Natural killer cell (primary cell): ENCODE results near the gene RABGAP1L. TPM values are rescaled to one million over a fixed set of nuclear protein-coding genes. Genes with fewer than 3 reads are reported as not detected.

Experiments
- ATAC-seq, 3 donors: fragments of 150-1000 bp in 2 of 3; fragments of 200-7000 bp in 1 of 3; cut with Tn5 transposase; 1 replicate in 1 of 3; 2 replicates in 2 of 3; pipeline ENCODE4 v1.10.0; 2021; ENCODE audit warnings: mild to moderate bottlenecking in 2 of 3, moderate library complexity in 2 of 3
- DNase-seq, 2 donors: peaks; one replicate each; pipeline versions ENCODE4 v3.0.0 to v3.0.0-alpha.2; 2013 to 2021; ENCODE audit warnings: mixed read lengths in 1 of 2
- H3K27ac ChIP-seq: one replicate; pipeline ENCODE4 v1.5.1; 2013; ENCODE audit warnings: mild to moderate bottlenecking, low read length
- H3K27me3 ChIP-seq: one replicate; pipeline ENCODE4 v1.6.1; 2013; ENCODE audit warnings: low read length; ENCODE audit not compliant: control insufficient read depth, insufficient read depth
- H3K36me3 ChIP-seq: one replicate; pipeline ENCODE4 v1.6.1; 2013; ENCODE audit warnings: low read length; ENCODE audit not compliant: control insufficient read depth, insufficient read depth
- H3K4me1 ChIP-seq: one replicate; pipeline ENCODE4 v1.6.1; 2013; ENCODE audit warnings: low read length; ENCODE audit not compliant: control insufficient read depth, insufficient read depth
- H3K4me3 ChIP-seq: one replicate; pipeline ENCODE4 v1.5.1; 2013; ENCODE audit warnings: low read length
- H3K9me3 ChIP-seq: one replicate; pipeline ENCODE4 v1.6.1; 2013; ENCODE audit warnings: low read length; ENCODE audit not compliant: control insufficient read depth, insufficient read depth
- H3K27ac Mint-ChIP-seq, 2 donors: one replicate each; pipeline ENCODE4 v1.8.0; 2022; ENCODE audit warnings: mild to moderate bottlenecking in 2 of 2, mixed read lengths in 2 of 2, moderate library complexity in 1 of 2
- H3K27me3 Mint-ChIP-seq, 2 donors: one replicate each; pipeline ENCODE4 v1.8.0; 2022; ENCODE audit warnings: low read depth in 2 of 2, mixed read lengths in 2 of 2
- H3K36me3 Mint-ChIP-seq: one replicate; pipeline ENCODE4 v1.8.0; 2022; ENCODE audit warnings: mixed read lengths
- H3K4me1 Mint-ChIP-seq, 2 donors: one replicate each; pipeline ENCODE4 v1.8.0; 2022; ENCODE audit warnings: mixed read lengths in 2 of 2
- H3K4me3 Mint-ChIP-seq: one replicate; pipeline ENCODE4 v1.8.0; 2022; ENCODE audit warnings: mild to moderate bottlenecking, moderate library complexity, mixed read lengths
- H3K9me3 Mint-ChIP-seq, 2 donors: one replicate each; pipeline ENCODE4 v1.8.0; 2022; ENCODE audit warnings: mixed read lengths in 2 of 2
- WGBS: methylation state at CpG from one replicate; pipeline ENCODE4 v1.1.7; 2013; ENCODE audit warnings: missing lambda C conversion rate; ENCODE audit not compliant: insufficient coverage; 5-methylcytosine and 5-hydroxymethylcytosine counted together
- intact Hi-C: fragments of 100-400 bp; cut with micrococcal nuclease; formaldehyde crosslinking; loops from one replicate; pipeline ENCODE4 v1.14.2; 2022
- total RNA-seq, 4 donors: library from RNA; stranded (reverse); fragments of 120-200 nt in 1 of 4; gene quantifications; one replicate each; pipeline versions ENCODE4 v1.2.3 to v1.2.4, GENCODE V29; 2013 to 2022
- TF ChIP-seq, protein P1 (sequence below): fragments of 200-600 bp; IDR thresholded peaks from one replicate; pipeline ENCODE4 v1.8.0; 2022; ENCODE audit warnings: antibody characterized with exemption

RABGAP1L gene
- total RNA-seq, 3 donors from 2014 or later (not counting 1 experiment from before 2014, with no cell fraction given): 145 to 168 (median 153) TPM

- Histone ChIP-seq H3K4me1 (no peaks in the 10 kb centered on the region), H3K9me3 (no peaks in the 10 kb centered on the region), H3K27me3 (no peaks in the 10 kb centered on the region), H3K4me3 (no peak overlapping the region), H3K36me3 (no peaks in the 10 kb centered on the region), H3K27ac (no peak overlapping the region)
- Mint-ChIP-seq H3K27me3 (no peaks in the 10 kb centered on the region), H3K4me3 (no peak overlapping the region), H3K36me3 (no peaks in the 10 kb centered on the region), H3K9me3 (peaks cover 0 to 3% of the 10 kb centered on the region in 2 donors), H3K4me1 (peaks cover 39 to 40% of the 10 kb centered on the region in 2 donors), H3K27ac (peak overlapping the region in 1 of 2 donors; percentile 56)
- no peak for DNase-seq
- intact Hi-C loops: no loop called here
- no peak for ATAC-seq
- TF ChIP-seq, protein P1, sequence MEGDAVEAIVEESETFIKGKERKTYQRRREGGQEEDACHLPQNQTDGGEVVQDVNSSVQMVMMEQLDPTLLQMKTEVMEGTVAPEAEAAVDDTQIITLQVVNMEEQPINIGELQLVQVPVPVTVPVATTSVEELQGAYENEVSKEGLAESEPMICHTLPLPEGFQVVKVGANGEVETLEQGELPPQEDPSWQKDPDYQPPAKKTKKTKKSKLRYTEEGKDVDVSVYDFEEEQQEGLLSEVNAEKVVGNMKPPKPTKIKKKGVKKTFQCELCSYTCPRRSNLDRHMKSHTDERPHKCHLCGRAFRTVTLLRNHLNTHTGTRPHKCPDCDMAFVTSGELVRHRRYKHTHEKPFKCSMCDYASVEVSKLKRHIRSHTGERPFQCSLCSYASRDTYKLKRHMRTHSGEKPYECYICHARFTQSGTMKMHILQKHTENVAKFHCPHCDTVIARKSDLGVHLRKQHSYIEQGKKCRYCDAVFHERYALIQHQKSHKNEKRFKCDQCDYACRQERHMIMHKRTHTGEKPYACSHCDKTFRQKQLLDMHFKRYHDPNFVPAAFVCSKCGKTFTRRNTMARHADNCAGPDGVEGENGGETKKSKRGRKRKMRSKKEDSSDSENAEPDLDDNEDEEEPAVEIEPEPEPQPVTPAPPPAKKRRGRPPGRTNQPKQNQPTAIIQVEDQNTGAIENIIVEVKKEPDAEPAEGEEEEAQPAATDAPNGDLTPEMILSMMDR: no peak
- 100% methylated on average over 2 of the region's 2 CpGs for WGBS
Observed at GRCh38 chr1:174415506-174415905, 256.2 kb downstream of the RABGAP1L start.

- 100% methylated on average over 1 of the region's 2 CpGs for WGBS
- intact Hi-C loops: no loop called here
- Mint-ChIP-seq H3K27ac (no peak overlapping the region), H3K9me3 (no peaks in the 10 kb centered on the region), H3K4me1 (peaks cover 15 to 20% of the 10 kb centered on the region in 2 donors), H3K27me3 (no peaks in the 10 kb centered on the region), H3K4me3 (no peak overlapping the region), H3K36me3 (no peaks in the 10 kb centered on the region)
- TF ChIP-seq, protein P1: no peak
- H3K4me1 ChIP-seq: no peaks in the 10 kb centered on the region
- H3K4me3 ChIP-seq: no peak overlapping the region
- no peak overlapping the region for H3K27ac ChIP-seq
- no peaks in the 10 kb centered on the region for H3K27me3 ChIP-seq
- H3K9me3 ChIP-seq: no peaks in the 10 kb centered on the region
- ATAC-seq (no peak), DNase-seq (no peak)
- H3K36me3 ChIP-seq: no peaks in the 10 kb centered on the region
Observed at GRCh38 chr1:174417921-174418320, 258.6 kb downstream of the RABGAP1L start.

- no peak overlapping the region for H3K27ac ChIP-seq
- no peaks in the 10 kb centered on the region for H3K27me3 ChIP-seq
- ATAC-seq: no peak
- H3K9me3 ChIP-seq: no peaks in the 10 kb centered on the region
- peaks cover 10 to 14% of the 10 kb centered on the region in 2 donors for H3K4me1 Mint-ChIP-seq
- no peaks in the 10 kb centered on the region for H3K9me3 Mint-ChIP-seq
- no peak overlapping the region for H3K4me3 ChIP-seq
- H3K36me3 ChIP-seq: no peaks in the 10 kb centered on the region
- no peak overlapping the region for H3K4me3 Mint-ChIP-seq
- TF ChIP-seq, protein P1: no peak
- H3K4me1 ChIP-seq: no peaks in the 10 kb centered on the region
- no peaks in the 10 kb centered on the region for H3K27me3 Mint-ChIP-seq
- no peaks in the 10 kb centered on the region for H3K36me3 Mint-ChIP-seq
- intact Hi-C loops: no loop called here
- DNase-seq: no peak
- no peak overlapping the region for H3K27ac Mint-ChIP-seq
Observed at GRCh38 chr1:174425121-174425520, 265.8 kb downstream of the RABGAP1L start.

GRCh38 chr1:174426153-174426552, 266.8 kb downstream of the RABGAP1L start:
- Mint-ChIP-seq H3K36me3 (no peaks in the 10 kb centered on the region), H3K27me3 (no peaks in the 10 kb centered on the region), H3K9me3 (no peaks in the 10 kb centered on the region), H3K4me3 (no peak overlapping the region), H3K4me1 (peaks cover 10 to 14% of the 10 kb centered on the region in 2 donors), H3K27ac (no peak overlapping the region)
- H3K36me3 ChIP-seq: no peaks in the 10 kb centered on the region
- intact Hi-C loops: no loop called here
- TF ChIP-seq, protein P1: no peak
- no peak overlapping the region for H3K27ac ChIP-seq
- no peak for DNase-seq
- ATAC-seq: no peak
- no peaks in the 10 kb centered on the region for H3K4me1 ChIP-seq
- WGBS: no CpG with 5 or more reads among the region's 3 CpGs
- H3K9me3 ChIP-seq: no peaks in the 10 kb centered on the region
- H3K27me3 ChIP-seq: no peaks in the 10 kb centered on the region
- H3K4me3 ChIP-seq: no peak overlapping the region
